GM18868 (cell line): ENCODE data around the gene FGFRL1.

Source experiments
- ATAC-seq: cut with Tn5 transposase; IDR thresholded peaks from one replicate; pipeline ENCODE4 v1.9.1; 2021; ENCODE audit warnings: mild to moderate bottlenecking, moderate library complexity; ENCODE audit not compliant: unreplicated experiment

FGFRL1 gene

GRCh38 chr4:1062419-1062818 lies 51.0 kb downstream of the FGFRL1 start:
- no peak for ATAC-seq

GRCh38 chr4:1065732-1066131 lies 54.3 kb downstream of the FGFRL1 start:
- ATAC-seq: no peak

- no peak for ATAC-seq
Observed at GRCh38 chr4:1069394-1069793, 58.0 kb downstream of the FGFRL1 start.

- ATAC-seq: no peak
Observed at GRCh38 chr4:1072830-1073446, 61.5 kb downstream of the FGFRL1 start.

- no peak for ATAC-seq
Observed at GRCh38 chr4:1074077-1074476, 62.7 kb downstream of the FGFRL1 start.

- no peak for ATAC-seq
Observed at GRCh38 chr4:1075225-1075624, 63.8 kb downstream of the FGFRL1 start.

- no peak for ATAC-seq
Observed at GRCh38 chr4:1075809-1076699, 64.6 kb downstream of the FGFRL1 start.
